ENCODE measurements around the gene PPARD. TPM values are rescaled to one million over a fixed set of nuclear protein-coding genes. Genes with fewer than 3 reads are reported as not detected.

The PPARD gene
- total and polyA plus RNA-seq, 2 of the 13 experiments (the other 11 are each of a cell fraction or from before 2014, with no cell fraction given), result 6.1 to 13.3 TPM

- no peak for TF ChIP-seq ZHX2 (IDR thresholded peaks at IDR 0.05; ENCODE audit: low read depth)
- TF ChIP-seq ZHX2 (CRISPR knock-in tag; IDR thresholded peaks at IDR 0.05; ENCODE audit: borderline replicate concordance), result no peak
- no peak for TF ChIP-seq ZNF891 (CRISPR knock-in tag; IDR thresholded peaks at IDR 0.05)
- TF ChIP-seq ZFYVE20 (CRISPR knock-in tag; IDR thresholded peaks at IDR 0.05; ENCODE audit: borderline replicate concordance, low read depth), result no peak
- TF ChIP-seq ZNF101 (CRISPR knock-in tag; IDR thresholded peaks at IDR 0.05; ENCODE audit: borderline replicate concordance, low read depth), result no peak
- no peak for TF ChIP-seq TRIM22 (IDR thresholded peaks at IDR 0.05)
- TF ChIP-seq MZF1 (CRISPR knock-in tag; IDR thresholded peaks at IDR 0.05; ENCODE audit: borderline replicate concordance), result no peak
- TF ChIP-seq FUBP1 (CRISPR knock-in tag; IDR thresholded peaks at IDR 0.05; ENCODE audit: borderline replicate concordance), result no peak
- peak in 1 of 2 experiments; percentile 85; a peak in 2 of 4 replicates for TF ChIP-seq EP300 (IDR thresholded peaks at IDR 0.05; ENCODE audit: low read depth in 2 of 2, low read length in 2 of 2)
- TF ChIP-seq EP300 (CRISPR knock-in tag; IDR thresholded peaks at IDR 0.05; ENCODE audit: borderline replicate concordance), result no peak
- no peak for TF ChIP-seq ZFP62 (CRISPR knock-in tag; IDR thresholded peaks at IDR 0.05)
- no peak for TF ChIP-seq ZNF446 (CRISPR knock-in tag; IDR thresholded peaks at IDR 0.05)
- no peak for TF ChIP-seq GTF3A (CRISPR knock-in tag; conservative IDR thresholded peaks at IDR 0.05)
- no peak; the same call in 1 of the 2 replicates for TF ChIP-seq ZNF766 (CRISPR knock-in tag; IDR thresholded peaks at IDR 0.05; ENCODE audit: borderline replicate concordance)
- peak; percentile 65; the same call in 1 of the 2 replicates for TF ChIP-seq ZSCAN5A (CRISPR knock-in tag; IDR thresholded peaks at IDR 0.05; ENCODE audit: borderline replicate concordance)
- TF ChIP-seq ZNF776 (CRISPR knock-in tag; IDR thresholded peaks at IDR 0.05), result no peak
- TF ChIP-seq WIZ (CRISPR knock-in tag; IDR thresholded peaks at IDR 0.05), result no peak
- TF ChIP-seq ZFP82 (CRISPR knock-in tag; IDR thresholded peaks at IDR 0.05; ENCODE audit: borderline replicate concordance), result no peak
- TF ChIP-seq ZSCAN12 (CRISPR knock-in tag; IDR thresholded peaks at IDR 0.05), result no peak
Observed at GRCh38 chr6:35402136-35402855, 59.9 kb downstream of the PPARD start (continued).

All from HepG2 (cell line).